22Rv1 (cell line): ENCODE measurements around the gene FAM3C.

Experiments
- CTCF ChIP-seq: fragments of 450-650 bp; IDR thresholded peaks from 2 replicates; pipeline ENCODE4 v1.5.1; 2017; ENCODE audit warnings: mild to moderate bottlenecking
- ZFX ChIP-seq: fragments of 450-650 bp; IDR thresholded peaks from 2 replicates; pipeline ENCODE4 v1.6.1; 2017; ENCODE audit warnings: antibody characterized with exemption, borderline replicate concordance

- TF ChIP-seq CTCF (peak; percentile 29; the same call in 1 of the 2 replicates), ZFX (no peak)
These were observed 66.7 kb downstream of the FAM3C start for GRCh38 chr7:121329191-121330052.
